Liver (tissue), 3 donors: ENCODE results near the gene ANKRD27.

Experiments used
- GABPA ChIP-seq, 2 donors: IDR thresholded peaks in 1 of 2; conservative IDR thresholded peaks in 1 of 2; 2 replicates each; pipeline ENCODE4 v1.6.1; 2016; ENCODE audit warnings: antibody characterized with exemption in 2 of 2, mild to moderate bottlenecking in 1 of 2, moderate library complexity in 1 of 2
- HNF4G ChIP-seq: IDR thresholded peaks from 2 replicates; pipeline ENCODE4 v1.6.1; 2016; ENCODE audit warnings: antibody characterized with exemption
- RAD21 ChIP-seq, 2 donors: IDR thresholded peaks; 2 replicates each; pipeline ENCODE4 v1.6.1; 2016; ENCODE audit warnings: antibody characterized with exemption in 2 of 2, mild to moderate bottlenecking in 2 of 2
- TF ChIP-seq, protein P1 (sequence below): fragments of 150-350 bp; IDR thresholded peaks from 2 replicates; pipeline ENCODE4 v1.5.1; 2017; ENCODE audit warnings: improper control_type of control experiment, low read depth, low read length; ENCODE audit not compliant: missing input control
- TF ChIP-seq, protein P2 (sequence below): IDR thresholded peaks from 2 replicates; pipeline ENCODE4 v1.6.1; 2016; ENCODE audit warnings: antibody characterized with exemption, mild to moderate bottlenecking
- donor health status: healthy.
- donor health status: healthy.

GRCh38 chr19:32599258-32599657 is 75.7 kb downstream of the ANKRD27 start:
- TF ChIP-seq, protein P1, sequence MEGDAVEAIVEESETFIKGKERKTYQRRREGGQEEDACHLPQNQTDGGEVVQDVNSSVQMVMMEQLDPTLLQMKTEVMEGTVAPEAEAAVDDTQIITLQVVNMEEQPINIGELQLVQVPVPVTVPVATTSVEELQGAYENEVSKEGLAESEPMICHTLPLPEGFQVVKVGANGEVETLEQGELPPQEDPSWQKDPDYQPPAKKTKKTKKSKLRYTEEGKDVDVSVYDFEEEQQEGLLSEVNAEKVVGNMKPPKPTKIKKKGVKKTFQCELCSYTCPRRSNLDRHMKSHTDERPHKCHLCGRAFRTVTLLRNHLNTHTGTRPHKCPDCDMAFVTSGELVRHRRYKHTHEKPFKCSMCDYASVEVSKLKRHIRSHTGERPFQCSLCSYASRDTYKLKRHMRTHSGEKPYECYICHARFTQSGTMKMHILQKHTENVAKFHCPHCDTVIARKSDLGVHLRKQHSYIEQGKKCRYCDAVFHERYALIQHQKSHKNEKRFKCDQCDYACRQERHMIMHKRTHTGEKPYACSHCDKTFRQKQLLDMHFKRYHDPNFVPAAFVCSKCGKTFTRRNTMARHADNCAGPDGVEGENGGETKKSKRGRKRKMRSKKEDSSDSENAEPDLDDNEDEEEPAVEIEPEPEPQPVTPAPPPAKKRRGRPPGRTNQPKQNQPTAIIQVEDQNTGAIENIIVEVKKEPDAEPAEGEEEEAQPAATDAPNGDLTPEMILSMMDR: no peak
- TF ChIP-seq HNF4G (no peak), RAD21 (IDR thresholded peaks at IDR 0.05) (no peak), GABPA (IDR thresholded peaks at IDR 0.05 in 1 of 2, conservative IDR thresholded peaks at IDR 0.05 in 1 of 2) (no peak)
- TF ChIP-seq, protein P2, sequence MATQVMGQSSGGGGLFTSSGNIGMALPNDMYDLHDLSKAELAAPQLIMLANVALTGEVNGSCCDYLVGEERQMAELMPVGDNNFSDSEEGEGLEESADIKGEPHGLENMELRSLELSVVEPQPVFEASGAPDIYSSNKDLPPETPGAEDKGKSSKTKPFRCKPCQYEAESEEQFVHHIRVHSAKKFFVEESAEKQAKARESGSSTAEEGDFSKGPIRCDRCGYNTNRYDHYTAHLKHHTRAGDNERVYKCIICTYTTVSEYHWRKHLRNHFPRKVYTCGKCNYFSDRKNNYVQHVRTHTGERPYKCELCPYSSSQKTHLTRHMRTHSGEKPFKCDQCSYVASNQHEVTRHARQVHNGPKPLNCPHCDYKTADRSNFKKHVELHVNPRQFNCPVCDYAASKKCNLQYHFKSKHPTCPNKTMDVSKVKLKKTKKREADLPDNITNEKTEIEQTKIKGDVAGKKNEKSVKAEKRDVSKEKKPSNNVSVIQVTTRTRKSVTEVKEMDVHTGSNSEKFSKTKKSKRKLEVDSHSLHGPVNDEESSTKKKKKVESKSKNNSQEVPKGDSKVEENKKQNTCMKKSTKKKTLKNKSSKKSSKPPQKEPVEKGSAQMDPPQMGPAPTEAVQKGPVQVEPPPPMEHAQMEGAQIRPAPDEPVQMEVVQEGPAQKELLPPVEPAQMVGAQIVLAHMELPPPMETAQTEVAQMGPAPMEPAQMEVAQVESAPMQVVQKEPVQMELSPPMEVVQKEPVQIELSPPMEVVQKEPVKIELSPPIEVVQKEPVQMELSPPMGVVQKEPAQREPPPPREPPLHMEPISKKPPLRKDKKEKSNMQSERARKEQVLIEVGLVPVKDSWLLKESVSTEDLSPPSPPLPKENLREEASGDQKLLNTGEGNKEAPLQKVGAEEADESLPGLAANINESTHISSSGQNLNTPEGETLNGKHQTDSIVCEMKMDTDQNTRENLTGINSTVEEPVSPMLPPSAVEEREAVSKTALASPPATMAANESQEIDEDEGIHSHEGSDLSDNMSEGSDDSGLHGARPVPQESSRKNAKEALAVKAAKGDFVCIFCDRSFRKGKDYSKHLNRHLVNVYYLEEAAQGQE: no peak
